Adipocyte (in vitro differentiated cells): ENCODE measurements around the gene CPTP.

Experiments used
- DNase-seq: peaks from one replicate; pipeline ENCODE4 v3.0.0-alpha.2; 2015; ENCODE audit warnings: low read depth
- H3K27me3 ChIP-seq: replicated peaks from 2 replicates; pipeline ENCODE4 v1.7.0; 2013; ENCODE audit warnings: mild to moderate bottlenecking, low read length, moderate library complexity; ENCODE audit not compliant: control insufficient read depth, insufficient read depth
- H3K36me3 ChIP-seq: 2 replicates; pipeline ENCODE4 v1.7.0; 2013; ENCODE audit warnings: low read length, mild to moderate bottlenecking, moderate library complexity; ENCODE audit not compliant: control insufficient read depth, insufficient read depth, severe bottlenecking
- H3K4me1 ChIP-seq: 2 replicates; pipeline ENCODE4 v1.7.0; 2013; ENCODE audit warnings: mild to moderate bottlenecking, low read length, moderate library complexity; ENCODE audit not compliant: control insufficient read depth, insufficient read depth
- H3K4me3 ChIP-seq: 2 replicates; pipeline ENCODE4 v1.7.0; 2013; ENCODE audit warnings: mild to moderate bottlenecking, low read length, moderate library complexity
- H3K9ac ChIP-seq: 2 replicates; pipeline ENCODE4 v1.7.0; 2013; ENCODE audit warnings: mild to moderate bottlenecking, low read length, moderate library complexity
- H3K9me3 ChIP-seq: 2 replicates; pipeline ENCODE4 v1.7.0; 2013; ENCODE audit warnings: mild to moderate bottlenecking, low read length, moderate library complexity; ENCODE audit not compliant: control insufficient read depth

CPTP gene

GRCh38 chr1:1334835-1335234, 10.2 kb downstream of the CPTP start:
- Histone ChIP-seq H3K27me3 (no peaks in the 10 kb centered on the region), H3K4me1 (peaks cover 13% of the 10 kb centered on the region), H3K36me3 (peaks cover 17% of the 10 kb centered on the region), H3K4me3 (no peak overlapping the region), H3K9me3 (no peaks in the 10 kb centered on the region), H3K9ac (no peak overlapping the region)
- DNase-seq: no peak

- Histone ChIP-seq H3K9me3 (no peaks in the 10 kb centered on the region), H3K9ac (no peak overlapping the region), H3K27me3 (no peaks in the 10 kb centered on the region), H3K4me3 (no peak overlapping the region), H3K4me1 (peaks cover 13% of the 10 kb centered on the region), H3K36me3 (peaks cover 18% of the 10 kb centered on the region)
- no peak for DNase-seq
Observed at GRCh38 chr1:1335283-1335682, 10.7 kb downstream of the CPTP start.

- Histone ChIP-seq H3K9me3 (no peaks in the 10 kb centered on the region), H3K27me3 (no peaks in the 10 kb centered on the region), H3K4me3 (no peak overlapping the region), H3K4me1 (peaks cover 8% of the 10 kb centered on the region), H3K36me3 (peaks cover 23% of the 10 kb centered on the region), H3K9ac (no peak overlapping the region)
- DNase-seq: no peak
Observed at GRCh38 chr1:1335792-1336248, 11.2 kb downstream of the CPTP start.

GRCh38 chr1:1336446-1336845, 11.8 kb downstream of the CPTP start:
- no peak overlapping the region for H3K9ac ChIP-seq
- H3K9me3 ChIP-seq: no peaks in the 10 kb centered on the region
- H3K4me1 ChIP-seq: peaks cover 2% of the 10 kb centered on the region
- H3K36me3 ChIP-seq: peaks cover 28% of the 10 kb centered on the region
- DNase-seq: no peak
- no peaks in the 10 kb centered on the region for H3K27me3 ChIP-seq
- H3K4me3 ChIP-seq: no peak overlapping the region

GRCh38 chr1:1336931-1337792, 12.6 kb downstream of the CPTP start:
- DNase-seq: no peak
- H3K4me3 ChIP-seq: no peak overlapping the region
- no peaks in the 10 kb centered on the region for H3K27me3 ChIP-seq
- H3K4me1 ChIP-seq: no peaks in the 10 kb centered on the region
- H3K9ac ChIP-seq: no peak overlapping the region
- no peaks in the 10 kb centered on the region for H3K9me3 ChIP-seq
- peaks cover 32% of the 10 kb centered on the region for H3K36me3 ChIP-seq

GRCh38 chr1:1337793-1338147, 13.2 kb downstream of the CPTP start:
- no peak overlapping the region for H3K4me3 ChIP-seq
- no peaks in the 10 kb centered on the region for H3K9me3 ChIP-seq
- peaks cover 32% of the 10 kb centered on the region for H3K36me3 ChIP-seq
- no peaks in the 10 kb centered on the region for H3K4me1 ChIP-seq
- no peak for DNase-seq
- no peaks in the 10 kb centered on the region for H3K27me3 ChIP-seq
- H3K9ac ChIP-seq: no peak overlapping the region

- Histone ChIP-seq H3K36me3 (peaks cover 32% of the 10 kb centered on the region), H3K9ac (no peak overlapping the region), H3K4me3 (no peak overlapping the region), H3K4me1 (no peaks in the 10 kb centered on the region), H3K9me3 (no peaks in the 10 kb centered on the region), H3K27me3 (no peaks in the 10 kb centered on the region)
- DNase-seq: no peak
Observed at GRCh38 chr1:1338278-1338677, 13.7 kb downstream of the CPTP start.

- peaks cover 32% of the 10 kb centered on the region for H3K36me3 ChIP-seq
Observed at GRCh38 chr1:1340185-1340584, 15.6 kb downstream of the CPTP start.

GRCh38 chr1:1340791-1341548, 16.4 kb downstream of the CPTP start:
- Histone ChIP-seq H3K9me3 (no peaks in the 10 kb centered on the region), H3K36me3 (peaks cover 32% of the 10 kb centered on the region), H3K4me3 (no peak overlapping the region), H3K9ac (no peak overlapping the region), H3K4me1 (peaks cover 18% of the 10 kb centered on the region), H3K27me3 (no peaks in the 10 kb centered on the region)
- no peak for DNase-seq

More at GRCh38 chr1:1340185-1340584, 15.6 kb downstream of the CPTP start:
- DNase-seq: no peak
- H3K4me3 ChIP-seq: no peak overlapping the region
- H3K27me3 ChIP-seq: no peaks in the 10 kb centered on the region
- no peak overlapping the region for H3K9ac ChIP-seq
- H3K4me1 ChIP-seq: peaks cover 10% of the 10 kb centered on the region
- no peaks in the 10 kb centered on the region for H3K9me3 ChIP-seq

- no peak for DNase-seq
- no peaks in the 10 kb centered on the region for H3K9me3 ChIP-seq
- peaks cover 24% of the 10 kb centered on the region for H3K4me1 ChIP-seq
- H3K36me3 ChIP-seq: peaks cover 32% of the 10 kb centered on the region
- no peaks in the 10 kb centered on the region for H3K27me3 ChIP-seq
- H3K9ac ChIP-seq: no peak overlapping the region
- no peak overlapping the region for H3K4me3 ChIP-seq
Observed at GRCh38 chr1:1341549-1342021, 17.0 kb downstream of the CPTP start.

GRCh38 chr1:1342061-1342562, 17.5 kb downstream of the CPTP start:
- Histone ChIP-seq H3K27me3 (no peaks in the 10 kb centered on the region), H3K9me3 (no peaks in the 10 kb centered on the region)

More at GRCh38 chr1:1342061-1342562, 17.5 kb downstream of the CPTP start:
- H3K4me1 ChIP-seq: peaks cover 29% of the 10 kb centered on the region
- no peak overlapping the region for H3K9ac ChIP-seq
- no peak for DNase-seq
- no peak overlapping the region for H3K4me3 ChIP-seq
- peaks cover 32% of the 10 kb centered on the region for H3K36me3 ChIP-seq
